Measurements from ENCODE around the gene NDUFA5. TPM values are rescaled to one million over a fixed set of nuclear protein-coding genes. Genes with fewer than 3 reads are reported as not detected.

The NDUFA5 gene
- total RNA-seq, 1 donor from 2014 or later: 85.8 TPM

- Mint-ChIP-seq H3K27me3 (no peaks in the 10 kb centered on the region), H3K9me3 (no peaks in the 10 kb centered on the region), H3K27ac (no peak overlapping the region), H3K36me3 (no peaks in the 10 kb centered on the region), H3K4me1 (ENCODE audit: unreplicated experiment) (peaks cover 3% of the 10 kb centered on the region), H3K4me3 (no peak overlapping the region)
- DNase-seq (ENCODE audit: extremely low spot score, unreplicated experiment): no peak
- TF ChIP-seq, protein P1, sequence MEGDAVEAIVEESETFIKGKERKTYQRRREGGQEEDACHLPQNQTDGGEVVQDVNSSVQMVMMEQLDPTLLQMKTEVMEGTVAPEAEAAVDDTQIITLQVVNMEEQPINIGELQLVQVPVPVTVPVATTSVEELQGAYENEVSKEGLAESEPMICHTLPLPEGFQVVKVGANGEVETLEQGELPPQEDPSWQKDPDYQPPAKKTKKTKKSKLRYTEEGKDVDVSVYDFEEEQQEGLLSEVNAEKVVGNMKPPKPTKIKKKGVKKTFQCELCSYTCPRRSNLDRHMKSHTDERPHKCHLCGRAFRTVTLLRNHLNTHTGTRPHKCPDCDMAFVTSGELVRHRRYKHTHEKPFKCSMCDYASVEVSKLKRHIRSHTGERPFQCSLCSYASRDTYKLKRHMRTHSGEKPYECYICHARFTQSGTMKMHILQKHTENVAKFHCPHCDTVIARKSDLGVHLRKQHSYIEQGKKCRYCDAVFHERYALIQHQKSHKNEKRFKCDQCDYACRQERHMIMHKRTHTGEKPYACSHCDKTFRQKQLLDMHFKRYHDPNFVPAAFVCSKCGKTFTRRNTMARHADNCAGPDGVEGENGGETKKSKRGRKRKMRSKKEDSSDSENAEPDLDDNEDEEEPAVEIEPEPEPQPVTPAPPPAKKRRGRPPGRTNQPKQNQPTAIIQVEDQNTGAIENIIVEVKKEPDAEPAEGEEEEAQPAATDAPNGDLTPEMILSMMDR (conservative IDR thresholded peaks at IDR 0.05): no peak
Measured at GRCh38 chr7:123599766-123600165, 42.1 kb upstream of the NDUFA5 start.

DNA sequence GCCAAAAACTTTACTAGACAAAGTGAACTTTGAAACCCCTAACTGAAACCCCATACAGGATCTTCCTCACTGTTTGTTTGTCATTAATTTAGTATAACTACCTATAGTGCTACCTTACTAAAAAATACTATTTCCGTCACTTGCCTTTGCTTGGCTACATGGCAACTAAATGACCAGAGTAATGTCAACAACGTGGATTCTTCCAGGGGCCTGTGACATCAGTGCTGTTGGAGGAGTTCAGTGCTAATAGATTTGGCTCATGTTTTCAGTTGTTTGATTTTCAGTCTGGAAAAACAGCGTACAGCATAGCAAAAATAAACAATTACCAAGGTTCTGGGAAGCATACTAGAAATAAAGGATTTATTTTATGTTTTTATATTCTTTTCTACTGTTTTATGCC is 41.0 kb upstream of the NDUFA5 start:
- DNase-seq (ENCODE audit: extremely low spot score, unreplicated experiment): no peak
- TF ChIP-seq, protein P1 (conservative IDR thresholded peaks at IDR 0.05): no peak
- H3K36me3 Mint-ChIP-seq: no peaks in the 10 kb centered on the region
- peaks cover 3% of the 10 kb centered on the region for H3K4me1 Mint-ChIP-seq (ENCODE audit: unreplicated experiment)
- H3K9me3 Mint-ChIP-seq: no peaks in the 10 kb centered on the region
- H3K27ac Mint-ChIP-seq: no peak overlapping the region
- H3K4me3 Mint-ChIP-seq: no peak overlapping the region
- H3K27me3 Mint-ChIP-seq: no peaks in the 10 kb centered on the region

- Mint-ChIP-seq H3K4me3 (no peak overlapping the region), H3K9me3 (no peaks in the 10 kb centered on the region), H3K4me1 (ENCODE audit: unreplicated experiment) (peaks cover 3% of the 10 kb centered on the region), H3K27ac (no peak overlapping the region), H3K36me3 (no peaks in the 10 kb centered on the region), H3K27me3 (no peaks in the 10 kb centered on the region)
- no peak for DNase-seq (ENCODE audit: extremely low spot score, unreplicated experiment)
- TF ChIP-seq, protein P1 (conservative IDR thresholded peaks at IDR 0.05): peak; percentile 25
Measured at GRCh38 chr7:123594813-123595241, 37.2 kb upstream of the NDUFA5 start.

DNA sequence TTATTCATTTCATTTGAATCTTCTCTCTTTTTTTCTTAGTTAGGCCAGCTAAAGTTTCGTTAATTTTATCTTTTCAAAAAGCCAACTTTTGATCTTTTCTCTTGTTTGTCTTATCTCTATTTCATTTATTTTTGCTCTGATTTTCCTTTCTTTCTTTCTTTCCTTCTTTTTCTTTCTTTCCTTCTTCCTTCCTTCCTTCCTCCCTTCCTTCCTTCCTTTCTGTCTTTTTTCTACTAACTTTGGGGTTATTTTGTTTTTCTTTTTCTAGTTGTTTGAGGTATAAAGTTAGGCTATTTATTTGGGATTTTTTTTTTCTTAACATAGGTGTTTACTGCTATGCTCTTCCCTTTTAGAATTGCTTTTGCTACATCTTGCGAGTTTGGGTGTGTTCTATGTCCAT is 30.8 kb upstream of the NDUFA5 start:
- Mint-ChIP-seq H3K27ac (no peak overlapping the region), H3K36me3 (no peaks in the 10 kb centered on the region)

DNA sequence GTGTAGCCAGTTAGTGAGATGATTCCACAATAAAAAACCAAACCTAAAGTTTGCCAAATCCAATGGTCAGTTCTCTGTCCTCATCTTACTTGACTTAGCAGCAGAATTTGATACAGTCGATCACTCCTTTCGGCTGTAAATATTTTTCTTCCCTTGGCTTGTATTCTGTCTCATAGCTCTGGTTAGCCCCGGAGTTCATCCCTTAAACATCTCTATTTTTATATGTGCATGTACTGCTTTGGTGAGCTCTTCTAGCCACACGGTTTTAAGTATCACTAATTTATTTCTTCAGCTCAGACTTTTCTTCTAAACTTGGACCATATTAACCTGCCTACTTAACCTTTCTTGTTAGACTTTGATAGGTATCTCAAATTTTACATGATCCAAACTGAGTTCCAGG is 26.2 kb upstream of the NDUFA5 start:
- no peak overlapping the region for H3K4me3 Mint-ChIP-seq
- no peak overlapping the region for H3K27ac Mint-ChIP-seq
- no peaks in the 10 kb centered on the region for H3K36me3 Mint-ChIP-seq
- peaks cover 8% of the 10 kb centered on the region for H3K27me3 Mint-ChIP-seq
- no peaks in the 10 kb centered on the region for H3K9me3 Mint-ChIP-seq
- TF ChIP-seq, protein P1 (conservative IDR thresholded peaks at IDR 0.05): no peak
- DNase-seq (ENCODE audit: extremely low spot score, unreplicated experiment): no peak
- H3K4me1 Mint-ChIP-seq (ENCODE audit: unreplicated experiment): peaks cover 3% of the 10 kb centered on the region

More for the DNA sequence above, 30.8 kb upstream of the NDUFA5 start:
- no peaks in the 10 kb centered on the region for H3K9me3 Mint-ChIP-seq
- TF ChIP-seq, protein P1 (conservative IDR thresholded peaks at IDR 0.05): no peak
- H3K4me1 Mint-ChIP-seq (ENCODE audit: unreplicated experiment): no peaks in the 10 kb centered on the region
- no peaks in the 10 kb centered on the region for H3K27me3 Mint-ChIP-seq
- no peak for DNase-seq (ENCODE audit: extremely low spot score, unreplicated experiment)
- H3K4me3 Mint-ChIP-seq: no peak overlapping the region

DNA sequence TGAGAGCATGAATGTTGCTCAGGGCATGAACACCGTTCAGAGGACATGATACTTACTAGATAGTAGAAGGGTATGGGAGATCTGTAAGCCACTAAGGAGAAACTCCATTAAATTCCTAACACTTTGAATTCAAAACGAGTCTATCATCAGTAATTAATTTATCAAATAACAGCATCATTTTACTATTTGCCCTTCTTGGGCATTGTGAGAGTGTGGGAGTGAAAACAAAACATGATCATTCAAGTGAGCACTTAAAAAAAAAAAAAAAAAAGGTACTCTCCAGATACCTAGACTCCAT is 23.5 kb upstream of the NDUFA5 start:
- no peak for DNase-seq (ENCODE audit: extremely low spot score, unreplicated experiment)
- Mint-ChIP-seq H3K27me3 (peaks cover 8% of the 10 kb centered on the region), H3K9me3 (no peaks in the 10 kb centered on the region), H3K4me1 (ENCODE audit: unreplicated experiment) (peaks cover 3% of the 10 kb centered on the region), H3K36me3 (no peaks in the 10 kb centered on the region), H3K4me3 (no peak overlapping the region), H3K27ac (no peak overlapping the region)
- TF ChIP-seq, protein P1 (conservative IDR thresholded peaks at IDR 0.05): peak; percentile 1

Measured in type B pancreatic cell (in vitro differentiated cells).